Gastroesophageal sphincter (tissue), 3 donors: ENCODE data around the gene TWIST2.

Source experiments
- CTCF ChIP-seq, 4 experiments: fragments of 200-600 bp in 2 of 4; fragments of 450-650 bp in 2 of 4; sonication (generic) in 1 of 4; IDR thresholded peaks; one replicate each; pipeline ENCODE4 v1.5.1; 2017 to 2019; ENCODE audit warnings: antibody characterized with exemption in 4 of 4, mild to moderate bottlenecking in 2 of 4, moderate library complexity in 2 of 4
- POLR2A ChIP-seq, 2 donors: fragments of 450-650 bp; IDR thresholded peaks; one replicate each; pipeline ENCODE4 v1.6.1; 2017; ENCODE audit warnings: antibody characterized with exemption in 2 of 2, mild to moderate bottlenecking in 2 of 2, moderate library complexity in 1 of 2

- TF ChIP-seq CTCF (IDR thresholded peaks at IDR 0.05) (no peak), POLR2A (IDR thresholded peaks at IDR 0.05) (no peak)
Observed at GRCh38 chr2:238853721-238854120, 5.8 kb downstream of the TWIST2 start.
